Activated T-cell treated with anti-CD3 and anti-CD28 coated beads, Interleukin-2, amount 50 U/mL, for 48 hours (primary cell): ENCODE results near the gene CA5A.
A peak's percentile ranks its signal among the peaks of the same experiment; 100 is the strongest.
"Not testable (repeated sequence)": the region's sequence is repeated elsewhere in the genome, so short reads cannot be mapped to it uniquely, and the experiment has no call there.

Source experiments
- DNase-seq, 2 experiments: peaks; one replicate each; pipeline ENCODE4 v3.0.0-alpha.2; 2020

Gene CA5A

GRCh38 chr16:87936375-87937230 is at the start of gene CA5A:
Gene CA5A (minus strand): TSS chr16:87936529. CDS start chr16:87936450, 79 bp downstream.
- no peak for DNase-seq

GRCh38 chr16:87985493-87985892 is 49.2 kb upstream of the CA5A start:
- DNase-seq: not testable (repeated sequence)

GRCh38 chr16:87984632-87985267 is 48.4 kb upstream of the CA5A start:
- no peak for DNase-seq

GRCh38 chr16:87984180-87984579 is 47.9 kb upstream of the CA5A start:
- peak; percentile 36 to 41 for DNase-seq

GRCh38 chr16:87983737-87984097 is 47.4 kb upstream of the CA5A start:
- peak; percentile 37 to 48 for DNase-seq

- not testable (repeated sequence) for DNase-seq
These were observed 46.9 kb upstream of the CA5A start for GRCh38 chr16:87983072-87983736.

- no peak for DNase-seq
These were observed 46.3 kb upstream of the CA5A start for GRCh38 chr16:87982581-87983041.

GRCh38 chr16:87981376-87981775 is 45.0 kb upstream of the CA5A start:
- peak in 1 of 2 experiments; percentile 49 for DNase-seq

GRCh38 chr16:87979911-87980630 is 43.7 kb upstream of the CA5A start:
- not testable (repeated sequence) for DNase-seq

GRCh38 chr16:87979352-87979751 is 43.0 kb upstream of the CA5A start:
- DNase-seq: no peak

GRCh38 chr16:87978127-87978526 is 41.8 kb upstream of the CA5A start:
- no peak for DNase-seq

- no peak for DNase-seq
These were observed 40.3 kb upstream of the CA5A start for GRCh38 chr16:87976665-87977064.

- no peak for DNase-seq
These were observed 37.8 kb upstream of the CA5A start for GRCh38 chr16:87974178-87974577.

- DNase-seq: no peak
These were observed 37.4 kb upstream of the CA5A start for GRCh38 chr16:87973717-87974116.

- DNase-seq: no peak
These were observed 35.6 kb upstream of the CA5A start for GRCh38 chr16:87971933-87972332.

GRCh38 chr16:87970186-87970585 is 33.9 kb upstream of the CA5A start:
- no peak for DNase-seq

GRCh38 chr16:87968541-87968940 is 32.2 kb upstream of the CA5A start:
- DNase-seq: no peak

- no peak for DNase-seq
These were observed 30.4 kb upstream of the CA5A start for GRCh38 chr16:87966685-87967185.

- no peak for DNase-seq
These were observed 29.8 kb upstream of the CA5A start for GRCh38 chr16:87966064-87966645.

- DNase-seq: no peak
These were observed 29.1 kb upstream of the CA5A start for GRCh38 chr16:87965417-87965816.

GRCh38 chr16:87964049-87964659 is 27.8 kb upstream of the CA5A start:
- no peak for DNase-seq

- peak; percentile 76 to 82 for DNase-seq
These were observed 27.1 kb upstream of the CA5A start for GRCh38 chr16:87963400-87963799.
